T follicular helper cell (primary cell): ENCODE data around the gene GNPTG.
A peak's percentile ranks its signal among the peaks of the same experiment; 100 is the strongest.

ENCODE experiments used
- DNase-seq: peaks from one replicate; pipeline ENCODE4 v3.0.0-alpha.2; 2020; ENCODE audit warnings: low read depth
- total RNA-seq, 2 experiments: gene quantifications; one replicate each; lab custom pipeline; 2026; lab: John Stamatoyannopoulos, UW

Gene GNPTG
- total RNA-seq: 25.8 to 49.2 reads per million in 2 experiments

GRCh38 chr16:1351582-1352362 is at the start of gene GNPTG, which contains the start of gene TSR3:
Gene GNPTG, plus strand, starts transcription at chr16:1351931. Its CDS starts 35 bp downstream, at chr16:1351966.
Gene TSR3, minus strand, starts transcription at chr16:1351878. Its CDS starts 74 bp downstream, at chr16:1351804.
- peak; percentile 76 for DNase-seq

DNA sequence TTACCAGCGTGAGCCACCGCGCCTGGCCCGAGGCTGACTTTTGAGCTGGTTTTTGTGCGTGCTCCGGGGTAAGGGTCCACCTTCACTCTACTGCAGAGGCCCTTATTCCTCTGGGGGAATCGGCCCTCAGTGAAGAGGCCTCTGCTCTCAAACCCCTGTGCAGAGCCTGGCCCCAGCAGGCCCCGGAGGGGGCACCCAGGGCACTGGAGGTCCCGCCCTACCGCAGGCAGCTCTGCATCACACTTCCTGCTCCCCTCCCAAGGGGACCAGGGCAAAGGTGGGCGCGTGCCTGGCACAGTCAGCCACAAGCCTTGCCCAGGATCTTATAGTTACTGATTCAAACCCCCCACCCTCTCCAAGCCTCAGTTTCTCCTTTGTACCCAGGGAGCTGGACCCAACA is 45.9 kb upstream of the GNPTG start:
- no peak for DNase-seq

DNA sequence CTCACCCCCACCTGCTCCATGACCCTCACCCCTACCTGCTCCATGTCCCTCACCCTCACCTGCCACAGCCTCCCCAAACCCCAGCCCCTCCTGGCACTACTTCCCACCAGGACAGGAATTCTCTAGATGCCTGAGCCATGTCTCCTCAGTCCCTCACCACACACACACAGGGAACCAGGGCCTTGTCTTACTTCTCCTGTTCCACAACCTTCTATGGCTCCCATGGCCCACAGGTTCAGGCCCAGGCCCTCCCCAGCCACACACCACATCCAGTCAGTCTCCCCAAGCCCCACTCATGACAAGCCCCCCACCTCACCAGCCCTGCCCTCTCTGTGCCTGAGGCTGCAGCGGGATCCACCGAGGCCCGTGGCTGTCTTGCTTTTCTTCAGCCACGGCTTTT is 45.4 kb upstream of the GNPTG start:
- DNase-seq: no peak

DNA sequence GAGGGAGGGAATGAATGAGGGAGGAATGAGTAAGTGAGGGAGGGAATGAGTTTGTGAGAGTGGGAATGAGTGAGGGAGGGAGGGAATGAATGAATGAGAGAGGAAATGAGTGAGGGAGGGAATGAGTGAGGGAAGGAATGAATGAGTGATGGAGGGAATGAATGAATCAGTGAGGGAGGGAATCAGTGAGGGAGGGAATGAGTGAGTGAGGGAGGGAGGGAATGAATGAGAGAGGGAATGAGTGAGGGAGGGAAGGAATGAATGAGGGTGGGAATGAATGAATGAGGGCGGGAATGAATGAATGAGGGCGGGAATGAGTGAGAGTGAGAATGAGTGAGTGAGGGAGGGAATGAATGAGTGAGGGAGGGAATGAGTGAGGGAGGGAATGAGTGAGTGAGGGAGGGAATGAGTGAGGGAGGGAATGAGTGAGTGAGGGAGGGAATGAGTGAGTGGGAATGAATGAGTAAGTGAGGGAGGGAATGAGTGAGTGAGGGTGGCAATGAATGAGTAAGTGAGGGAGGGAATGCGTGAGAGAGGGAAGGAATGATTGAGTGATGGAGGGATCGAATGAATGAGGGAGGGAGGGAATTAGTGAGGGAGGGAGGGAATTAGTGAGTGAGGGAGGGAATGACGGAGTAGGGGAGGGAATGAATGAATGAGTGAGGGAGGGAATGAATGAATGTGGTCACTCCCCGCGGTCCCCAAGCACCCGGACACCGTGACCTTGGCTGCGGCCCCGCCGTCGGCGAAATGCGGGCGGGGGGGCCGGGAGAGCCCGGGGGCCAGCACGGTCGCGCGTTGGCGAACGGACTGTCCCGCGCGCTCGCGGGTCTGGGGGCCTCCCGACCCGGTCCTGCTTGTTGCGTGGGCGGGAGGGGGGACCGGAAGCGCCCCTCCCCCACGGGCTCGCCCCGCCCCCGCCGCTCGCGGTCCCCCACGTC is 43.4 kb upstream of the GNPTG start:
- no peak for DNase-seq

DNA sequence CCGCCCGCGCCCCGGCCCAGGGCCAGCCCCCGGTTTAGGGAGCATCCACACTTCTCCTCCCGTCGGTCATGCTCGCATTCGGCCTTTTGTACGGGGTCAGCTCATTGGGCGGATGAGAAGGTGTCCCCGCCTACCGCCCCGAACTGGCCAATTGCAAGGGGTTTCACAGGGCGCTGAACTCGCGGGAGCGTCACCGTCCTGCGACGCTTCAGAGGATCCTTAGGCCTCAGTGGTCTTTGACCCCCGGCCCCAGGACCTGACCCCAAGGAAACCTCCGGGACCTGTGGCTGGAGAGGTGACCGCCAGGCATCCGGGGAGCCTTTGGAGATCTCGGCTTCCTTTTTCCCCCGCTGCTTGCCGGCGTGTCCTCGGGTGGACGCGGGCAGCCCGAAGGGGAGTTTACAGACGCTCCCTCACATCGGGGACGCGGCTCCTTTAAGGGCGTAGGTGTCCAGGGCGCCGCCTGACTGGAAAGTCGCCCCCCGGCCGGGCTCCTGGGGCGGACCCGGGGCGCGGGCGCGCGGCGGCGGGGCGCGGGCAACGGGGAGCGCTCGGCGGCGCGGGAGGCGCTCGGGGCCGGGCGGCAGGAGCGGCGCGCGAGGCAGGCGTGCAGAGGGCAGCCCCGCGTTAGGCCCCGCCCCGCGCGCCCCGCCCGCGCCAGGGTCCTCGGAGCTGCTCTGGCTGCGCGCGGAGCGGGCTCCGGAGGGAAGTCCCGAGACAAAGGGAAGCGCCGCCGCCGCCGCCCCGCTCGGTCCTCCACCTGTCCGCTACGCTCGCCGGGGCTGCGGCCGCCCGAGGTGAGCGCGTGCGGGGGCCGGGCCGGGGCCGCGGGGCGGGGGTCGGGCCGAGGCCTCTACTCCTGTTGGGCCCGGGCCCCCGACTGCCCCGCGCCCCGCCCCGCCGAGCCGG is 42.5 kb upstream of the GNPTG start, which contains the start of gene UBE2I:
Gene UBE2I, plus strand, starts transcription at position 660 of the 909 bp plus-strand sequence. CDS start 4,395 bp downstream, outside the sequence.
- peak; percentile 94 for DNase-seq

DNA sequence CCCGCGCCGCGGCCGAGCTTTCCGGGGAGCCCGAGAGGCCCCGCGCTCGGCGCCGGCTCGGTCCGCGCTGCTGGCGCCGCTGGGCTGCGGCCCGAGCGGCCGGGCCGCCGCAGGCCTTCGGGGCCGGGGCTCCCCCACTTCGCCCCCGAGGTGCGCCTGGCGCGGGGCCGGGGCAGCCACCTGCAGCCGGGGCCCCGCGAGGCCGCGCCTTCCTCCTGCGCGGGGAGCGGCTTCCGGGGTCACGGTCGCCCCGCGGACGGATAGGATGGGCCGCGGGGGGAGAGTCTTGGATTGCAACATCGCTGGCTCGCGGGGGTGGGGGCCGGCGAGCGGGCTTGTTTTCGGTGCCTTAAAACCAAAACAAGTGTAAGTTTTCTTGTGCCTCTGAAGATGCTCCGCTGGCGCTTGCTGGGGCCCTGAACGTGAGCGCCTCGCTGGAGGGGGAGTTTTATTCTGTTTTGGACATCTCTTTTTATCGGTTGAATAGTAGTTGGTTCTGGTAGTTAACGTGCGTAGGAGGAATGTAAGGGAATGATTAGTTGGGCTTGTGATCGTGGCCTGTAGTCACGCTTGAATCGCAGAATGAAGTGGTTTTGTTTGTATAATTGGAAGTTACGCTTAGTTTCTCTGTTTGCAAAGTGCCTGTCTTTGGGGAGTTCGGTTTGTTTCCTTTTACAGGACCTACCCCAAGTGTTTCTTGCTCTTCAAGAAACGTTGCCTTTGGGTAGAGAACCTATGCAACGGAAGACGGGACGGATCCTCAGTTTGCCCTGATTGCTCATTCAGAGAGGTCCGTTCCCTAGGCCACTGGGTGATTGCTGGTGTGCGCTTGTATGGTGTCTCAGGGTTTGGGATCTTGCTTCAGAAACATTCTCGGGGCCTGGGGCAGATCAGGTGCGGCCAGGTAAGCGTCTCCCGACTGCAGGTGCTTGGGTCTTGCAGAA is 41.6 kb upstream of the GNPTG start:
- peak; percentile 42 for DNase-seq

GRCh38 chr16:1310832-1311200 is 40.9 kb upstream of the GNPTG start:
- no peak for DNase-seq

DNA sequence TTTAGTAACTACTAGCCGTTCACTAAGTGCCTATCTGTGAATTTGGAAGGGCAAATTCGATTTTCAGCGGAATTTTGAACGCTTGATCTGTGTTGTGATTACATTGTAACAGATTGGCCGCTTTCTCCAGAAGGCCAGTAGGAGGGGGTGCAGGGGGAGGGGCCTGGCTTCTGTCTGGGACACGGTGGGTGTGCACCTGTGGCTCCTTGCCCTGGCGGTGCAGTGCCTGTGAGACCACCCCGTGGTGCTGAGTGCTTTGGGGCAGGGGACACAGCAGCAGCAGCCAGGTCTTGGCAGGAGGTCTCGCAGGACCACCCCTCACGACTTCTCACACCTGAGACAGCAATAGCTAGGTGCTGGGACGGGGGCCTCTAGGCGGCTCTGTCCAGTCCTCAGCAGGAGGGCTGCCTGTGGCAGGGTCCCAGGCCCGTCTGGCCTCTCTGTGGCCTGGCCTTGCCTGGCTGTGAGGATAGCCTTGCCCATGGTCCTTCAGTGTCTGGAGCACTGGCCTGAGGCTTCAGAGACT is 40.5 kb upstream of the GNPTG start:
- no peak for DNase-seq

- DNase-seq: no peak
Measured at GRCh38 chr16:1311738-1312466, 39.8 kb upstream of the GNPTG start.

- no peak for DNase-seq
Measured at GRCh38 chr16:1312467-1312816, 39.3 kb upstream of the GNPTG start.

GRCh38 chr16:1312903-1313302 is 38.8 kb upstream of the GNPTG start:
- DNase-seq: no peak

- DNase-seq: no peak
Measured at GRCh38 chr16:1313721-1314369, 37.9 kb upstream of the GNPTG start.

DNA sequence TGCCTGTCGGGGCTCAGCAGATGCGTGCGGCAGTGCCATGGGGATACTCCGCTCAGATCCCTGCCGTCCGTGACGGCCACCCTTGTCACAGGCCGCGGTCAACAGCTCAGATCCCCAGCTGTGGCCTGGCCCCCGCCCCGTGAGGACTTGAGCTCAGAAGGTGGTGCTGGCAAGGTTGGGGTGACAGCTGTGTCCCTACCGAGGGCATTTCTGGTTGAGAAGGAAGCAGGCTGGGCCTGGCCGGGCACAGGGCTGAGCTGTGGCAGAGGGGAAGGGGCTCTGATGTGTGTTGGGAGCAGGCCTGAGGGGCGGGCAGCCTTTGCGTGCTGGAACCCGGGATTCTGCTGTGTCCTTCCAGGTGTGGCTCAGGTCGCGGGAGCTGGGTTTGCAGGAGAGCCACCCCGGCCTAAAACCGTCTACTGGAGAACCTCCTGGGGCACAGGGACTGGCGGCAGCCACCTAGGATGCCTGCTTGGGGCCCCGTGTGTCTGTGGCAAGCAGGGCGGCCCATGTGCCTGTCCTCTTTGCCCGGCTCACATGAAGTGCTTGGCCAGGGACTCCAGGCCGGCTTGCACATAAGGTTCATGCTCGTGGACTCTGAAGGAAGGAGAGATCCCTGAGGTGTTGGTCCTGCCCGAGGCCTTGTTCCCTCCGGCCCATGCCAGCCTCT is 37.2 kb upstream of the GNPTG start:
- no peak for DNase-seq

DNA sequence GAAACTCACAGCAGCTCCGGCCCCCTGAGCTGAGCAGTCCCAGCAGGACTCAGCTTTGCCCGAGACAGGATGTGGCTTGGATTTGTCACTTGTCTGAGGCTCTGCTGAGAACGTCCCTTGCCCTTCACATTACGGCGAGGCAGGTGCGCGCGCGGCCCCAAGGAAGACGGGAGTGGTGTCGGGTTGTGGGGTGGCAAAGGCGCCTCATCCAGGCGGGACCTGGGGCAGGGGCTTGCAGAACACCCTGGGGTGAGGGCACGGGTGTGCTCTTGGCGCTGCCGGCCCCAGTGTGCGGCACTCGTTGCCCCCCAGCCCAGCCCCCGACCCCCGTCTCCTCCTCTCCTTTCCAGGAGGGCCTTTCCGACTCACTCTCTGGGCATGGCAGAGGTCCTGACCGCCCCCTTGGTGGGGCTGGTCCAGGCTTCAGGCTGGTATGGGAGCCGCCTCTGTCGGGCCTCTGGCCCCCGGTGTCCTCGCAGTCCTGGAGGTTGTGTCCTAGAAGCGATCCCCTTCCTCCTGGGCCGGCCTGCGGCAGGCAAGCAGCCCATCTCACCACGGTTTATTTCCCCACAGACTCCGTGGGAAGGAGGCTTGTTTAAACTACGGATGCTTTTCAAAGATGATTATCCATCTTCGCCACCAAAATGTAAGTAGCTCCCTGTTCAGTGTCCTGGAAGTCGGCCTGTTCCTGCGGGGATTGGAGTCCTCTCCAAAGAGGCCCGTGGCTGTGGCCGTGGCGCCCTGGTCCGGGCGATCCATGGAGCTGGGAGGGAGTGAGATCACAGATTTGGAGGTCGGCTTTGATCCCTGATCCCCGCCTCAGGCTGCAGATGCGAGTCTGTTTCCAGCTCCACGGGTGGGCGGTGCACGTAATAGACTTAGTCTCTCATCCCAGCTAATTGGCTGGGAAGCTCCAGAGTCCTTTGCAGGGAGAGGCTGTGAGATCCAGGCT is 36.4 kb upstream of the GNPTG start:
- DNase-seq: no peak

GRCh38 chr16:1316033-1316405 is 35.7 kb upstream of the GNPTG start:
- DNase-seq: no peak

DNA sequence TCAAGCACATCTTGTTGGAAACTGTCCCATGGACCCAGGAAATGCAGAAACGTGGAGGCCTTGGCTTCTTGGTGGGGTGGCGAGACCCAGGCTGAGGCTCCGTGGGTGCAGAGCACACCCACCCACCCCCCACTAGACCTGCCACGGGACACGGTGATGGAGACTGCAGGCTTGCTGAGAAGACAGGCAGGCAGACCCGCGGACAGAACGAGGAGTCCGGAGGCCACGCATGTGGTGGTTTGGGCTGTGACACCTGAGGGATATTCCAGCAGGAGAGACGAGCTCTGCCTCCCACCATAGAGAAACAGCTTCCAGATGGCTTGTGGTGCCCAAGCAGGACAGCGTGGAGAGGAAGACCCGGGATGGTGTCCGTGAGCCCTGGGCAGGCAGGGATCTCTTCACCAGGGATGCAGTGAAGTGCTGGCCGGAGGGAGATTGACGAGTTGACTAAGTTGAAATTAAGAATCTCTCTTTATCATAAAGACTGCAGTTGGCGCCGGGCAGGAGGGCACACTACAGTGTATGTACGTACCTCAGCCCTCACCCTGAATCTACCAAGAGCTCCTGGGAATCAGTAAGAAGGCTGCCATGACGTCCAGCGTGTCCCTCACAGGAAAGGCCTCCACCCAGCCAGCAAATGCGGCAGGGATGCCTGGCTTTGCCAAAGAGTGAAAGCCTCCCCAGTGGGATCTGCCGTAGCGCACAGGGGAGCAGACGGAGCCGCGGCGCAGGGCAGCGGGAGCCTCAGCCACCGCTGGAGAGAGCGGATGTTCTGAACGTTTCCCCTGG is 34.1 kb upstream of the GNPTG start:
- no peak for DNase-seq

DNA sequence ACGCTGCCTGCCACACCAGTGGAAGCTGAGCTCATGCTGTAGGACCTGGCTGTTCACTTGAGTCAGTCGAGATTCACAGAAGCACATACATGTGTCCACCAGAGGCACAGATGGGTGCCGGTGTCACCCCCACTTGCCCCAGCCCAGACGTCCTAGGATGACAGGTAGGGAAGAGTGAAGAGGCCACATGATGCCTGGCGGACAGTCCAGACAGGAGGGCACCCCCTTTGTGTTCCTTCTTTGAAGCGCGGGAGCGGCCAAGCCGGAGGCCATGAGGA is 33.5 kb upstream of the GNPTG start:
- no peak for DNase-seq
